HG03135 (cell line): ENCODE measurements around the gene RNF222.

Source experiments
- ATAC-seq: cut with Tn5 transposase; IDR thresholded peaks from one replicate; pipeline ENCODE4 v1.9.1; 2021; ENCODE audit warnings: mild to moderate bottlenecking, moderate library complexity; ENCODE audit not compliant: unreplicated experiment

The RNF222 gene, protein sequence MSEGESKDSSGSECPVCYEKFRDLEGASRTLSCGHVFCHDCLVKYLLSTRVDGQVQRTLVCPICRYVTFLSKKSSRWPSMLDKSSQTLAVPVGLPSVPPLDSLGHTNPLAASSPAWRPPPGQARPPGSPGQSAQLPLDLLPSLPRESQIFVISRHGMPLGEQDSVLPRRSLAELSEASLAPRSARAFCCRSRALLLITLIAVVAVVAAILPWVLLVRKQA

DNA sequence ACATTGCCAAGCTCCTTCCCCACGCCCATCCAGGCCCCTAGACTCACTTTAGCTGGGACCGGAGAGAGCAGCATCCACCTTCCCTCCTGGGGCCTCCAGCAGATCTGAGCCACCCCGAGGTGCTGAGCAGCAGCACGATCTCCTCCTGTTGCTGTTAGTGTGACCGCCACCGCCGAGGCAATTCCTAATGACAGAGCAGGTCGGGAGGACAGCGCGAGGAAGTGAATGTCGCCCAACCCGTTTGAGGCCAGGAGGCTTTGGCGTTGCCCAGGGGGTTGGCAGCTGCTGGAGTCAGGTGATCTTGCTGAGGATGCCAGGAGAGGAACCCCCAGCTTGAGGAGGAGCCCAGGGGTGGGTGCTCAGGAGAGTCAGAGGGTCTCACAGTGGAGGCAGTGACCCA is at the start of gene RNF222:
Gene RNF222 (minus strand): TSS at position 192 of the 400 bp plus-strand sequence. CDS start 4,366 bp downstream, outside the sequence.
- ATAC-seq: no peak

DNA sequence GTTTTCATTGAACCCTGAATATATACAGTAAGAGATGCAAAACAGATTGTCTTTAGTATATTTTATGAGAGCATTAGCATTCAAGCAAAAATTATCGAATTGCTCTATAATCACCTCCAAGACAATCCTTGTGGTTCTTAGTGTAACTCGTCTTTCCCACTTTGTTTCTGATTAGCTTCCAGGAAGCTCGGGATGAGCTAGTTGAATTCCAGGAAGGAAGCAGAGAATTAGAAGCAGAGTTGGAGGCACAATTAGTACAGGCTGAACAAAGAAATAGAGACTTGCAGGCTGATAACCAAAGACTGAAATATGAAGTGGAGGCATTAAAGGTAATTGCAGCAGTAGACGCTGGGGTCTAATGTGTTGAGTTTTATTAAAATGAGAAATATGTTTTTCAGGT is 47.9 kb upstream of the RNF222 start:
- no peak for ATAC-seq

DNA sequence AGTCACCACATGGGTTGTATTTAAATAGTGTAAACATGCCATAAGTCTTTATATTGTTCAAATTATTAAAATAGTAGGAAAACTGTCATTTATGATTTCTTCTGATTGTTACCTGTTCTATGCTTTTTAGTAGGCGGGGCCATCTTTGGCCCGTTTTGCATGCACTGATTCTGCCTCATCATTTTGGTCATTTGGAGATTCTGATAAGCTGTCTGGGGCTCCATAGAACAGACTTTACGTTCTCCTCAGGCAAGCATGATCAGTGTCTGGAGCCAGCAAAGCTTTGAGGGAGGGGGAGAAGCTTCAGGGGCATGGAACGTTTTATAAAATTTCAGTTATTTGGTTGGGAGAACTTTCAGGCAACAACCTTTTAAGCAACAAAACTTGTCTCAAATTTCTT is 46.9 kb upstream of the RNF222 start:
- no peak for ATAC-seq

DNA sequence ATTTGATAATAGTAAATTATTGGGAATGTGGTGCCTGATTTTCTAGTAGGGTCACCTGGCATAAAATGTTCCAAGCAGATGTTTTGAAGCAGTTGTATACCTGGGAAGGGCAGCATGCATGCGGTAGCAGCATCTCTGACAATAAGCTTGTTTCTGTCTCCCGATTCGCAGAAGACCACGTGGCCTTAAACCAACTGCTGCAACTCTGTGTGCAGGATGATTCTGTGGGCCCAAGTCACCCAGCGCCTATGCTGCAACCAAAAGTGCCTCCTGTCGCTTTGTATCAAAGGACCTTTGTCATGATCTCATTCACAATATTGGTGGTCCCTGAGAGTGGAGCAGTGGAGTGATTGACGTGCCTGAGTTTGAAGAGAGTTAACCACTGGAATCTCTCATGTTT is 46.1 kb upstream of the RNF222 start:
- no peak for ATAC-seq

DNA sequence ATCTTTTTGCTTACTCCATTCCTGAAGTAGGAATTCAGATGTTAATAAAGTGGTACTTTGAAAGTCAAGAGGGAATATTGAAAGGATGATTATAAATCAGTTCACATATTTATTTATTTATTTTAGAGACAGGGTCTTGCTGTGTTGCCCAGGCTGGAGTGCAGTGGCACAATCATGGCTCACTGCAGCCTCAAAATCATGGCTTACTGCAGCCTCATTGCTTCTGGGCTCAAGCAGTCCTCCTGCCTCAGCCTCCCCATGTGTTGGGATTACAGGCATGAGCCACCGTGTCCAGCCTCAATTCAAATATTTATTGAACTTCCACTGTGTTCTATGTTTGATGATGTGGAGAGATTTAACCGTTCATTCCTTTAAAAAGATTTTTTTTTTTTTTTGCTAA is 44.7 kb upstream of the RNF222 start:
- ATAC-seq: no peak

DNA sequence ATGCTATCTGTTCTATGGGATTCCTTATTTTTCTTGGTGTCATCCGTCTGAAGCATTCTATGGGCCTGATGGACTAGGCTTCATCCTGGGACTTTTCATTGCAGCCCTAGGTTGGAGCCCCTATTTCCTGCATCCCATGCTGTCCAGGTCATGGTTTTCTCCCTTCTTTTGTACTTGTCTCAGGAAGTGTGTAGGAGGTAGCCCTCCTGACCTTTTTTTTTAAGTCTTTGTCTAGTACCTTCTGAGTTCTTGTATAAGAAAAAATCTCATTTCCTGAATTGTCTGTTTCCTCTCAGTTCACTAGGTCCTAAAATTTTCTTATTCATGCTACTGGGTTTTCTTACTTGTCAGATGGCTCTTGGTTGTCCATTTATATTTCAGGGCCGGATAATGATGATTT is 44.1 kb upstream of the RNF222 start:
- ATAC-seq: no peak

DNA sequence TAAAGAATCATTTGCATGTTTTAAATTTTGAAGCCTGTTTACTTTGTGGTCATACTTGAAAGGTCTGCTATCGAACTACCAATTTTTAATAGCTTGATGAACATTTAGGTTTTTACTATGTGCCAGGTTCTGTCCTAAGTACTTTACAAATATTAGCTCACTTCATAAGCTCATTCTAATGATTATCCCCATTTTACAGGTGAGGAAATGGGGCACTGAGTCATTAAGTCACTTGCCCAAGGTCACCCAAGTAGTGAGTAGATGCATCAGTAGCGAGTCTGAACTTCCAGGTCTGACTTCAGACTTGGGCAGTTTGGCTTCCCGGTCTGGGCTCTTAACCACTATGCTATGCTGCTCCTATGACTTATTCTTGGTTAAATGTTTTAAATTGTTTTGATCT is 42.1 kb upstream of the RNF222 start:
- ATAC-seq: no peak

DNA sequence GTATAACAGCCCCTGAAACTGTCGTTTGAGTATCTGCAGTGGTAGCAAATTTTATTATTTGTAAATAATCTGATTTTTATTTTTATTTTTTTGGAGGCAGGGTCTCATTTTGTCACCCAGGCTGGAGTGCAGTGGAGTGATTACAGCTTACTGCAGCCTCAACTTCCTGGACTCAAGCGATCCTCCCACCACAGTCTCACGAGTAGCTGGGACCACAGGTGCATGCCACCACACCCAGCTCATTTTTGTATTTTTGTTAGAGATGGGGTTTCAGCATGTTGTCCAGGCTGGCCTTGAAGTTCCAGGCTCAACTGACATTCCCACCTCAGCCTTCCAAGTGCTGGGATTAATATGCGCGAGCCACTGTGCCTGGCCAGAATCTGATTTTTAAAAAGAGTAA is 40.8 kb upstream of the RNF222 start:
- no peak for ATAC-seq

DNA sequence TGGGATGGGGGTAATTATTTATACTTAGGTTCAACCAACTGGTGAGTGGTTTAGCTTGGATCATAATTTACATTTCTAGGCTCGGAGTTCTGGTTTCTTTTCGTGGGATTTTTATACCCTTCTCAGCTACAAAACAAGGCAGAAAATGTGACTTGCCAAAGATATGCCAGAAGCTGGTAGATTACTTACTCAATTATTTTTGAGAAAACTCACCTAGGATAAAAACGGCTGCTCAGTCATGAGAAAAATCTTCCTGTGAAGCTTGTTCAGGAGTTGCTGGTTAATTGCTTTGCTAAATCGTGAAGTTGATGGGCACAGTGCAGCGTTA is 39.2 kb upstream of the RNF222 start:
- no peak for ATAC-seq

DNA sequence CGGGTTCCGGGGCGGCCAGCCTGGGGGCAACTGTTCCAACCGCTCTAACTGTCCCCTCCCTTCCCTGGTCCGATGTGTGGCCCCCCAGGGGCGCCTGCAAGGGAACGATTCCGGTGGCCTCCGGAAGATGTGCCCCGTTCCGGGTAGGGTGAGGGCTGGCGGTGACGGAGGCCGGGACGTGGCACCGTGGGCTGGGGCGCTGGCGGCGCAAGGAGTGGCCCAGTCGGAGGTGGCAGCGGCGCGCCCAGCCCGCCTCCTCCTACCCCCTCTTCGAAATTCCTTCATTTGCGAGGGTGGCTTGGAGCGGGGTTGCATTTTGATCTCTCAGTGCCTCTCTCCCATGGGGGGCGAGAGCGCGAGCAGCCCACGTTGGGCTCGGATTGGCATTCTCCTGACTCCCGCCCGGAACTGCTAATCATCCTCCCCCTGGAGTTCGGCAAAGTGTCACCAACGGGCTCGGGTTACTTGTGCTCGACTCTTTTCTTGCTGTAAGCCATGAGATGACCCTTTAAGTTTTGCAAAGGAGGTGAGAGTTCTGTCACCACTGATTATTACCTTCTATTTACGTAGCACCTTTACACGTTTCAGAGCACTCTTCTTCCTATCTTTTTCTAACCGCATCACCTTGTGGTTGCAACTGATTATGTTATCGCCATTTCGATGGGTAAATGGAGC is 38.7 kb upstream of the RNF222 start:
- ATAC-seq: peak; percentile 49

DNA sequence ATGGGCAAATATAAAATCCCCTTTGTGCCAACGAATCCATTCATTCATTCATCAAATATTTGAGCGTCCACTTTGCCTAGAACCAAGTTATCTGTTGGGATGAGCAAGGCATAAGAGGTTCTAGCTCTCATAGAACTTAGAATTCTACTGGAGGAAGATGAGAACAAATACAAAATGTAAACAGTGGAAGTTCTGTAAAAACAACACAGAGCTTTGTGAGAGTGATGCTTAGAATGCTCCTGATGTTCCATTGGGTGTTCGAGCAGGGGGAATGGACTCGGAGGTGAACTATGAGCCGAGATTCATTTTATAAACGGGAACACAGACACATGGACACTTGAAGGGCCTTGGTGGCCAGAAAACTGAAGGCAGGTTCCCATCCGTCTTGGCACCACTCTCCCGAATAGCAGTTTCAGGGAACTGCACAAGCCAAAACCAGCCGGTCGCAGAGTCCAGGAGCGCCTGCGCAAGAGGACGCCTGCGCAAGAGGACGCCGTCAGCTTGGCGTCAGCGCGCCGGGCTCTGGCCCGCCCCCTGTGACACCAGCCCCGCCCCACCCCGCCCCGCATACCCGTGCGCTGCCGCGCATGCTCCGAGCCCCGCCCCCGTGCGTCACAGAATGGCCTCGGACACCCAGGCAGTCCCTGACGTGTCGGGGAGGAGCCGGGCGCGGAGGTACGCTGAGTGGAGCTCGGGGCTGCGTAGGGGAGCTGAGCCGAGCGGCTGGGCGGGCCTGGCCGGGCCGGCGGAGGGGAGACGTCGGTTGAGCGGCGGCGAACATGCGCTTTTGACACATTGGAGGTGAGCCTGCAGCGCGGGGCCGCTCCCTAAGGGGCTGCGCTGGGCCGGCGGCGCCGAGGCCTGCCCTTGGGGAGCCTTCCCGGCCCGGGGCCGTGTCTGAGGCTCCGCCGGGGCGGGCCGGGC is 37.9 kb upstream of the RNF222 start, which contains the start of gene NDEL1:
Gene NDEL1 (plus strand): TSS at position 640 of the 924 bp plus-strand sequence. CDS start 8,388 bp downstream, outside the sequence.
- ATAC-seq: peak; percentile 97

DNA sequence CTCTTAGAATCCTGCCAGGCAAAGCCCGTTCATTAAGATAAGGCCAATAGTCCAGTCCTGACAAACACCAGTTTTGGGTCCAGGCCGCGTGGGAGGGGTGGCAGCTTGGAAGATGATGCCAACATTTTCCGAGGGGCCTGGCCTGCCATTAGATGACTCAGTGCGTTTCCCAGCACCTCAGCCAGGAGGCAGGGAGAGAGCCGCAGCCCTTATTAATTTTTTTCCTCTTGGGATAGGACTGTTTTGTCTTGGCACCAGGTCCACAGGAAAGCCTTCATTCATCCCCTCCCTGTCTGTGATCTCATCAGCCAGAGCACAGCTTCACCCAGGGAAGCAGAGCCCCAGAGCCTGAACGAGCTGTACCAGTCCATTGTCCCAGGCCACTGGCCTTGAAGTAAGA is 33.3 kb upstream of the RNF222 start:
- ATAC-seq: no peak

DNA sequence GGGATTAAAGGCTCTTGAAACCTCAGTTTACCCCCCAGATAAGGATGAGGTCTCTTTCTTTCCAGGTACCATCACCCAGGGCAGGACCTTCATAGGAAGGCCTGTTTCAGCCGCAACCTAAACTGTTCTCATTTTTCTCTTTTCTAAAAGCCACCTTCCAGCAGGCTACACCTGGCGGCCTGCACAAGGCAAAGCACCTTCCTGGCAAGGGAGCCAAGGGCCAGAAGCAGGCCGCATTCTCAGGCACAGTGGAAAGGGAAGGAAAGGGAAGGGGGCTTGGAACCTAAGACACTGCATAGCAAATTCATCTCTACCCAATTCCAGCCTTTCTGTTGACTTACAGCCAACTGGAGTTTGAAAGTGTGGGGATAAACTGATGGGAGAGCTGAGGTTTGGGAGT is 29.2 kb upstream of the RNF222 start:
- ATAC-seq: no peak

DNA sequence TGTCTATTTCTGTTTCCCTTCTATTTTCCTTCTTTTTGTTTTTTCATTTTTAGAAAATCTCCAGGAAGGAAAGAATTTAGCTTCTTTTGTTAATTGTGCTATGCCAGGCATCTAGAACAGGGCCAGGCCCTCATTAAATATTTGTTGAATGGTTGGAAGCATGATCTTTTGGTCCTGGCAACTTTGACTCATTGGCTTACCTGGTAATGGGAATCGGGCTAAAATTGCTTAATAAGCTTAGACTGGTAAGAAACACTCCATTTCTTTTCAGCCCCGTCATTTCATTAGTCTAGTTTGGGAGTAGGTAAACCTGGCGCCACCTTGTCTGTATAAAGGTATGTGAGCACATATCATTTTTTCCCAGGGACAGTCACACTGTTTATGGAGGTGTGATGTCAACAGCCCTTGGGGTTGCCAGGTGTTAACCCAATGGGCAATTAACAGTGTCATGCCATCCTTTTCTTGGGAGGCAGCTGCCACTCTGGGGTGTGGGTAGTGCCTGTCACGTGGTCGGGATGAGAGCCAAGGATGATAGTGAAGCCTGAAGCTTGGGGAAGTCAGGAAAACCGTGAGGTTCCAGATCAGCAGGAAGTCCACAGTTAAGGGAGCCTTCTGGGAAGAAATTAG is 28.6 kb upstream of the RNF222 start:
- ATAC-seq: no peak

DNA sequence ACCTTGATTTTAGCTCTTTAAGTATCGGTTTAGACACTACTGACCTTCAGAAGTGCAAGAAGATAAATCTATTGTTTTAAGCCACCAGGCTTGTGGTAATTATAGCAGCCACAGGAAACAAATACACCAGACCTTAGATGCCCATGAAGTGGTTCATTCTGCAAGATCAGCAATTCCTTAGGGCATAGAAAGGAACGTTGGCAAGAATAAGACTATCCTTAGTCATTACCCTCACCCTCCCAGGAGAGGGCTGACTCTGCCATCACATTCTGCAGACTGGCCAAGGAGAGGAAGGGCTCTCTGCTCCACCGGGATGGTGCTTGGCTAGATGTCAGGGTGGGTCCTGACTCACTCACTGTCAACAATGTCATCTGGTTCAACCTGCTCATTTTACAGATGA is 23.9 kb upstream of the RNF222 start:
- no peak for ATAC-seq

DNA sequence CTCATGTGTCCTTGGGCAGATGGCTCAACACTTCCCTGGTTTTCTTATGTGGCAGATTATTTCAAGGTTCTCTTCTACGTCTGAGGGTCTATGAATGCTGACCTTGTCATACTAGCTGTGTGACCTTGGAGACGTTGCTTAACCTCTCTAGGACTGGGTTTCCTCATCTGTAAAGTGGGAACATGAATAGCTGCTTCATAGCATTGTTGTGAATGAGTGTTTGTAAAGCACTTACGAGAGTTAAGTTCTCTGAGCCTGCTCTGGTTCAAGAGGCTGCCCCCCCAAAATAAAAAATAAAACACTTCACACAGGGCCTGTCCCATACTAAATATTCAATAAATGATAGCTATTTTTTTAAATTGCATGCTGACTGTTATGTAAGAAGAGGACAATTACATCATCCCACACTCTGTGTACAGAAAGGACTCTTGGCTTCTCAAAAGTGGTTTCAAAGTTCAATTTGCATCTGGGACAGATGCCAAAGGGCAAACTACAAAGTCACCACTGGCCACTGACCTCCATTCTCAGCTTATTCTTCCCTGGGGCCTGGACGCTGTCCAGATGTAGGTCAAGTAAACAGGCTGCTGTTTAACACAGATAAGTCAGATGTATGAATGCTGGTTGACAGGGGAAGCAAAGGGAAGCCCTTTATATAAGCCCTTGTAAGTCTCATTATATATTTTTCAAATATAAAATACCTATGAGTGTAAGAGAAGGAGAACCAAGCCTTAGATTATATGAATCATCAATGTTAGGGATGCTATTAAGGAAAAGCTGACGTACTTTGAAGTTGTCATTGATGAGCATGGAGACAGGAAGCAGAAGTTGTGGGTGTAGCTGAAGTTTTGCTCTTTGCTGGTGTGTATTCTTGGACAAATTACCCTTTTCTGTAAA is 22.7 kb upstream of the RNF222 start:
- ATAC-seq: no peak

DNA sequence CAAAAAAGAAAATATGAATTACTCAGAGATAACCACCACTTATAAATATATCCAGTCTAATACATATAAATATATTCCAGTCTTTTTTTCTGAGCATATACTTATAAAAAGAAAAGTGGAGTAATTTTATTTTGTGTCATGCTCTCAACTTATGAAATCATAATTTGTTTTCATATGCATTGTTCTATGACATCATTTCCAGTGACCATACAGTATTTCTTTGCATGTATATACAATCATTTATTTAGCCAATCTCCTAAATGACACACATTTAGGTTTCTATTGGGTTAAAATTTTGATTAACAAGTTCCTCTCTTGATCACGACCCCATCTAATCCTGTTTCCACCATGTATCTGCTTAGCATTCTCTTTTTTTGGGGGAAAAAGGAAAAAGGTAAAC is 21.7 kb upstream of the RNF222 start:
- no peak for ATAC-seq

DNA sequence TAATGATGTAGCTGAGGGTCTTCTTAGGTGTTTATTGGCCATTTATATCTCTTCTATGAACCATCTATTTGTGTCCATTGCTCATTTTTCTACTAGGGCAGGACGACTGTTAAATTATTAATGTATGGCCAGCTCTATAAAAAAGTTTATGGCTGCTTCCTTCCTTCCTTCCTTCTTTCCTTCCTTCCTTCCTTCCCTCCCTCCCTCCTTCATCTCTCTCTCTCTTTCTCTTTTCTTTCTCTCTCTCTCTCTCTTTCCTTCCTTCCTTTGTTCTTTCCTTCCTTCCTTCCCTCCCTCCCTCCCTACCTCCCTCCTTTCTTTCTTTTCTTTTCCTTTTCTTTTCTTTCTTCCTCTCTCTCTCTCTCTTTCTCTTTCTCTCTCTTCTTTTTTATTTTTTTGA is 20.8 kb upstream of the RNF222 start:
- ATAC-seq: no peak

DNA sequence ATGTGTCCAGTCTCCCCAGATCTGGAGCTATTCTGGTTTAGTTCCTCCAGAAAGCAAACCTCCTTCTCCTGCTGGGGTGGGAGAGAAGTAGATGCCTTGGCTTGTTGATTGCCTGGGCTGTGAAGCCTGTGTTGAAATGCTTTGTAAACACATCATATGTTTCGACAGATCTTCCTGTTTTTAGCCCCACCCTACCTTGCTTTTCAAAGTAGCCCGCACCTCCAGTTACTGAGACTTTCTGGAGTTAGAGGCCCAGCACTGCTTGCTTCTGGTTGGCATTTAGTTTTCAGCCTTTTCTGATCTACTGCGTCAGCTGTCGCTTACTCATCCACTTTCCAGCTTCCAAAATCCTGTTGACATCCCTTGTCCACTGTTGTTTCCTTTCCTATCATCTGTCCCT is 20.2 kb upstream of the RNF222 start:
- no peak for ATAC-seq

DNA sequence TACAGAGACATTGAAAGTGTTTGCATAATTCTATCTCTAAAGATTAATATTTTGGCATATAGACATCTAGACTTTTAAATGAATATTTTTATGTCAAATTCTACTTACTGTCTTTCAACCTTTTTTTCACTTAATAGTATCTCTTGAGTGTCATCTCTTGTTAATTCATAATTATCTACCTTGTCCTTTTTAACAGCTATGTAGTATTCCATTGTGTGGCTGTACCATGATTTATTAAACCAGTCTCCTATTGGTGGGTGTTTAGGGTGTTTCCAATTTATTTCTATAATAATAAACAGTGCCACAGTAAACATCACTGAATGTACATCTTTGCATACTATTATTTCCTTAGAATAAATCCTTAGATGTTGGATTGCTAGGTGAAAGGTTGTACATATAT is 16.3 kb upstream of the RNF222 start:
- ATAC-seq: no peak
